HG02938 (cell line): Measurements from ENCODE around the gene HDAC4.
"Not testable (repeated sequence)": the region's sequence is repeated elsewhere in the genome, so short reads cannot be mapped to it uniquely, and the experiment has no call there.

ENCODE experiments used
- ATAC-seq: cut with Tn5 transposase; IDR thresholded peaks from one replicate; pipeline ENCODE4 v1.9.1; 2021; ENCODE audit warnings: mild to moderate bottlenecking, moderate library complexity; ENCODE audit not compliant: unreplicated experiment

Gene HDAC4

DNA sequence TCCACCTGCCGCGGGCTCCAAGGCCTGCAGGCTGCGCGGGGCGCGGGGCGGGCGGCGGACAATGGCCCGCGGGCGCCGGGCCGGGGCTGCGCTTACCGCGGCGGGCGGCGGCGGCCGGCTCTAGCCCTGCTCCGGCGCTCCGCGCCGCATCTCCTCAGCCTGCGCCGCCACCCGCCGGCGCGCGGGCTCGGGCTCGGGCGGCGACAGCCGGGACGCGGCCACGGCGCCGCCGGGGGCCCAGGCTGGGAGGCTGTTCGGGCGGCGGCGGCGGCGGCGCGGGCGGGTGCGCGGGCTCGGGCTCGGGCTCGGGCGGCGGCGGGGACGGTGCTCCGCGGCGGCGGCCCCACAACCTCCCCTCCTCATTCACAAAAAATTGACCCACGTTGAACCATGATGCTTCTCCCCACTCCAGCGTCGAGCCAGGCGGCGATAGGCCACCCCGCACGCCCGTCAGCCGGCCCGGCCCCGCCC lies at the start of gene HDAC4:
TSS of gene HDAC4 (minus strand) at position 425 of the 471 bp plus-strand sequence. CDS start 48,321 bp downstream, outside the sequence.
- peak; percentile 6 for ATAC-seq

DNA sequence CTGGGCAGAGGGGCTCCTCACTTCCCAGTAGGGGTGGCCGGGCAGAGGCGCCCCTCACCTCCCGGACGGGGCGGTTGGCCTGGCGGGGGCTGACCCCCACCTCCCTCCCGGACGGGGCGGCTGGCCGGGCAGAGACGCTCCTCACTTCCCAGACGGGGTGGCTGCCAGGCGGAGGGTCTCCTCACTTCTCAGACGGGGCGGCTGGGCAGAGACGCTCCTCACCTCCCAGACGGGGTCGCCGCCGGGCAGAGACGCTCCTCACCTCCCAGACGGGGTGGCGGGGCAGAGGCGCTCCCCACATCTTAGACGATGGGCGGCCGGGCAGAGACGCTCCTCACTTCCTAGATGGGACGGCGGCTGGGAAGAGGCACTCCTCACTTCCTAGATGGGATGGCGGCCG lies 48.6 kb upstream of the HDAC4 start:
- not testable (repeated sequence) for ATAC-seq

DNA sequence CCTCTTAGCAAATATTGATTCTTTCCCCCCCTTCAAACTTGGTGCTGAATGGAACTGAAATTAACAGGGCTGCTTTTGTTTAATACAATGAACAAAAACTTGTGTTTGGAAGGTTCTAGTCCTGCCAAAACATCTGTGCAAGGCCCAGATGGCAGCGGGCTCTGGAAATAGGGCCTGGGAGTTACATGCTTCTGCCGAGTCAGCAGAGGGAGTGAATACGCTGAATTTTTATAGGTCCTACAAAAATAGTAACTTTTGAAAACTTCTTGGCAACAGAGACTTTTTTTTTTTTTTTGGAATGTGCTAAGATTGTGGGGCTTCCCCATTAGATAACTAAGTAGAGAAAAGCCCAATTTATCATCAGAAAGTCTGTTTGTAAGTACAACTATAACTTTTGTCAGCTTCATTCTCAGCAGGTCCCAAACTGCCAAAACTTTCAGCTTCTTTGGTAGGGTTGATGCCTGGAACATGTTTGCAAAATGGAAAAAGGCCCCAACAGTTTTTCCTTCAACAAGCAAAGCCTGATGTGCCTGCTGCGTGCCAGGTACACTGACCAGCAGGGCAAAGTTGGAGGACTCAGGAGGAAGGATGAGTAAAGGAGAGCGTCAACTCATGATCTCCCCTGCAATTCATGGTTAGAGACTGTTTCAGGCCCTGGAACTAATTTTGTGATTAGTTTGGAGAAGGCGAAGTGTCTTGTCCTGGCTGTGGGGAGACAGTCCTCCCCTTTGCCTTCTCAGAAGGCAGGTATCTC lies 45.1 kb upstream of the HDAC4 start:
- ATAC-seq, result no peak

DNA sequence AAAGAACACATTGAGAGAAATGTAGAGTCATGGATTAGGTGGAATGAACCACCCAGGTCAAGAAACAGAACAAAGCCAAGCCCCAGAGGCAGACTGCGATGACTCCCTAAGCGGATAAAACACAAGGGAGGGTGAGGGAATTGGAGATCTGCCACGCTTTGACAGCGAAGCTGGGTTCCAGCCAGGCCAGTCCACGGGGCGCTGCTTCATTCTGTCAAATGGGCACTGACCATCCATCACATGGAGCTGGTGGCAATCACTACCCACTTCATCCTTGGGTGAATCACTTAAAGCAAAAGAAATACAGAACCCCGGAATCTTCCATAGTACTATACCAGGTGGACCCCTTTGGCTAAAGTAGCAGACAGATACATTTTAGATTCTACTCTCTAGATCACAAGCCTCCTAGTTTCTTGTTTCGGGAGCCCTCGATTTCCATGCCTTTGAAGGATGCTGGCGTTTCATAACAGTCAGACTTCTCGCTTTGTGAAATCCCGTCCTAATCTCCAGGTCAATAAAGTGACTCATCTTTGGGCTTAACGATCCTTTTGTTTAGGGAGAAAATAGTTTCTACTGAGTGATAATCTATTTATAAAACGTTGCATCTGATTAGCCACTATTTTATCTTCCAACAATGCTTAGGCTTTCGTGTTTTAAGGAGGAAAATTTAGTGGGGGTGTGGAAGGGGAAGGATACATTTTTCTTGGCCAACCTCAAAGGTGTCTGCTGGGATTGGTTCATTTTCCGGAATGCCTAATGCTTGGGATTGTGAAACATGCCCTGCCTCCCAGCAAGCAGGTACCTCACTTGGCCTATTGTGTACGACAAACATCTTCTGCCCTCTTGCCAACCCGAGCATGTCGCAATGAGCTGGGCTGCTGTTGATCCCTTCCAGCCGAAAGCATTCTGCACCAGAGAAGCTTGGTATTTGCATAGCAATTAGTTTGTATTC lies 44.1 kb upstream of the HDAC4 start:
- ATAC-seq, result no peak

DNA sequence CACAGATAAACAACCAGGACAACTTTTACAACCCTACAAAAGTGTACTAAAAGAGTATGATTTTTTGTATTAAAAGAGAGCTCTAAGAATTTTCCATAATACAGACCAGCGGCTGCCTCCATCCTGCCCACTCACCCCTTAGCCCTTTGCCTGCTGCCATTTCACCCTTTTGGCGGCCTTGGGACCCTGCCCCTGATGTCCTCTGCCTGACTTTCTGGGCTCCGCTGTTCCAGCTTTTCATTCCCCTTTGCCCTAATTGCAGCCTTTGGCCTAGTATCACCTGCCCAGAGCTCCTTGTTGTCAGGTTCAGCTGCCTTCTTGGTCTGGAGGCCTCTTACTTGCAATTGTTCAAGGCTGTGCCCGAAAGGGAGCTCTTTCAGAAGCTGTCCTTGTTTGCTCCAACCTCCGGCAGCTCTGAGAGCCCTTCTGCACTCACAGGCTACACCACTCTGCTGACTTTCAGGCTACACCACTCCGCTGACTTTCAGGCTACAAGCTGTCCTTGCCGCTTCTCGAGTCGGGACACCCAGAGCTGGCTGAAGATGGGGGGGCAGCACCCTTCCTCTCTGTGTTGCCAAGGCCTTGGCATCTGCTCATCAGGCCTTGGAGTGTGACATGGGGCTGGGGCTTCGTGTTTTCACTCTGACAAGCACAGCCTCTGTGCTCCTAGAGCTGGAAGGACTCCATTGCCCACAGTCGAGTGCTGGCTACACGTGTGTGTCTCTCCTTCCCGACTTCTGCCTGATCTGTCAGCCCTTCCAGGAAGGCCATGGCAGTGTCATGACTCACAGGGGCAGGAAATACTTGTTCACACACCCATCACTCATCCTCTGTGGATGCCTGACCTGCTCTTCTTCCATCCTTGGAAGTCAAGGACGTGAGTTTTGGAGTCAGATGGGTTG lies 43.1 kb upstream of the HDAC4 start:
- no peak for ATAC-seq

DNA sequence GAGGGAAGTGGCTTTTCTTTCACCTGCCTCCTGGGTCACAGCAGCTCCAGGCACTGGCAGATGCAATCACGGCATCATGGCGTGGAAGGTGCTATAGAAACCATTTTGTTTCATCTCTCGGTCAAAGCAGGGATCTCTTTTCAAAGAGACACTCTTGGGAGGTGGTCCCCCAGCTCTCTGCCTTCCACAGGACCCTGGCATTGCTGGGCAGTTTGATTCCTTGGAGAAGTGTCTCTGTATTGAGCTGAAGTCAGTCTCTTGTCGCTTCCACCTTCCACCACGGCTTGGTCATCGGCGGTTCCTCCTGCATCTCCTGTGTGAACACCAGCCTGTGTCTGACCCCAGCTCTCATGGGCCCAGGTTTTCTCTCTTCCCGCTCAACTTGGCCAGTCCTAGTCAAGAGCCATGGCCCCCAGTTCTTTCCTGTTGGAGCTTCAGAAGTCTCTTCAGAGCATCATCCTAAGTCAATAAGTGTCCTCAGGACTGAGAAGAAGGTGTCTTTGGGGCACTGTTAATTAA lies 42.3 kb upstream of the HDAC4 start:
- no peak for ATAC-seq

DNA sequence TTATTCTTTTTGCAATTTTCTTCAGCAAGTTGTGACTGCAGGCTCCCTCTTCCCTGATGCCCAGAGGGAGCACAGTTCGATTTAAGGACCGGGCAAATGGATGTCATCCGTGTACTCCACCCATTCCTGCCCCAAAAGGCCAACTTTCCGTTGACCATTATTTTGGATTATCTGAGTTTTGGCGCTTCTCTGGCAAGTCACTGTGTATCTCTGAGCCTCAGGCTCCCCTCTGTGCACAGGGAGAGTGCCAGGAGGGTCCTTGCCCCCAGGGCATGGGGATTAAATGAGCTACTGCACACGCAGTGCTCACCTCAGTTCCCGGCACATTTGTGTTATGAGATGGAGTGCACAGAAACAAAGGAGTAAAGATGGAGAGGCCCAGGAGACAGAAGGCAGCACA lies 41.4 kb upstream of the HDAC4 start:
- ATAC-seq, result no peak

DNA sequence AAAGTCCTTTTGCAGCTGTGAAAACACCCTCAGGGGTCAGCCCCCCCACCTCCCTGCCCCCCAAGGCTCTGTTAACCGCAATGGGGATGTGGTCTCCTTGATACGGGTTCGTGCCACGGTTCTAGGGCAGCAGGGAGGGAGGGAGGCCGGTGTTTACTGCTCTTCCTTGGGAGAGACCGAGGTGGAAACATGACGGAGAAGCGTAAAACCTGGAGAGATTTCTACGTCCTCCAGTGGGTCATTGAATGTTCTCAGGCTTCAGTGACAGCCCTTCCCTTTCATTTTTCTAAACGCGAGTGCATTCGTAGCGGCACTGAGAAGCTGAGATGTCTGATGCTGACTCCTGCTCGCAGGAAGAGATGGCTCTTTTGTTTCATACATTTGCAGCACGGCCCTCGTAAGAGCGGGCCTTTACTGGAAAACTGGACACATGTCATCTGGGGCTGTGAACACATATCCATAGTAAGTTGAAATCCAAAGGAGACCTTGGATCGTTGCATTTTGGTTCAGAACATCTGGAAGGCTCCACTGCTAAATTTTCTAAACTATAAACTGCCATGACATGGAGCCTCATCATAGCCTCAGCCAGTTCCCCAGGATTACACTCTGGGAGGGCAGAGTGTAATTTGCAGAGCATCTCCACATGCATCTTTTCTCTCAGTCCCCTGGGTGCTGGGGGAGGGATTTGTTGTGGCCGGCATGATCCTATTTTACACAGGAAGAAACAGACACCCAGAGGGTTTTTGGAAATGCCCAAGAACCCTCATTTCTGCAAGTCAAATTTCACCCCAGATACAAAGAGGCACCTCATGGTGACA lies 40.6 kb upstream of the HDAC4 start:
- ATAC-seq, result no peak

DNA sequence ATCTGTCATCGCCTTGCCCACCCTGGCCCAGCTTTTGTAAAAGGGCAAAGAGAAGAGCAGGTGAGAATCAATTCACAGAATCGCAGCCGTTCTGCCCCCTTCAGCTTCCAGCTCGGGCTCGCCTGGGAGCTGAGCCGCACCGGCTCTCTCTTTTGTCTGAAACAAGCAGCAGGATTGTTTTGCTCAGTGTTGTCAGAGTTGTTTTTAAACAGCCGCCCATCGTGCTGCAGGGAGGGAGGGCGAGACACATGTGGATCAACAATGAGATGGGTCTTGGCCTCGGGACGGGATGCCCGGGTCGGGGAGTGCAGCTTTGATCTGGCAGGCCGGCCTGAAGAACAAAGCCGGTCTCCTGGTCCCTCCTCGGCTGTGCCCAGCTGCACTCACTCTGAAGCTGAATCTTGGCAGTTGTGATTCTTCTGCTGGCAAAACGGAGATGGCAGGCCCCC lies 39.7 kb upstream of the HDAC4 start:
- no peak for ATAC-seq

DNA sequence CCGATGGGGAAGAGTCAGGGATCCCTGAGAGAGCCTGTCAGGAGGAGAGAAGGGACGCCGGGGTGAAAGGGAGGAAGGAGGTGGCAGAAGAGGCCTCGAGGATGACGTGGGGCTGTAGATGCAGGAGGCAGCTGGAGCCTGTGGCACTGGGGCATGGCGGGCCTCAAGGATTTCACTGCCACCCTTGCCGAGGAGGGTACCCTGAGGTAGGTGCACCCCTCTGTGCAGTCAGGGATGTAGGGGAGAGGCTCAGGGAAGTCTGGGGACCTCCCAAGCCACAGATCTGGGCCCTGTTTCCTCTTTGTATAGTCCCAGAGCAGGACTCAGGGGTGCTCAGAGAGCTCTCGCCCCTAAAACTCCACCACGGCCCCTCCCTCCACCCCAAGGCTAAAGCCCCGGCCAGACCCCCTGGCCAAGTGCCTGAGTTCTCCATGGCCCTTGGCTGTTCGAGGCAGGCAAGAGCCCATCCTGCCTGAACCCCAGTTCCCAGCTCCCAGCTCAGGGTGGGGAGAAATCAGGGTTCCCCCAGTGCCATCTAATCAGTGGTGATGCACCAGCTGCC lies 39.0 kb upstream of the HDAC4 start:
- no peak for ATAC-seq

DNA sequence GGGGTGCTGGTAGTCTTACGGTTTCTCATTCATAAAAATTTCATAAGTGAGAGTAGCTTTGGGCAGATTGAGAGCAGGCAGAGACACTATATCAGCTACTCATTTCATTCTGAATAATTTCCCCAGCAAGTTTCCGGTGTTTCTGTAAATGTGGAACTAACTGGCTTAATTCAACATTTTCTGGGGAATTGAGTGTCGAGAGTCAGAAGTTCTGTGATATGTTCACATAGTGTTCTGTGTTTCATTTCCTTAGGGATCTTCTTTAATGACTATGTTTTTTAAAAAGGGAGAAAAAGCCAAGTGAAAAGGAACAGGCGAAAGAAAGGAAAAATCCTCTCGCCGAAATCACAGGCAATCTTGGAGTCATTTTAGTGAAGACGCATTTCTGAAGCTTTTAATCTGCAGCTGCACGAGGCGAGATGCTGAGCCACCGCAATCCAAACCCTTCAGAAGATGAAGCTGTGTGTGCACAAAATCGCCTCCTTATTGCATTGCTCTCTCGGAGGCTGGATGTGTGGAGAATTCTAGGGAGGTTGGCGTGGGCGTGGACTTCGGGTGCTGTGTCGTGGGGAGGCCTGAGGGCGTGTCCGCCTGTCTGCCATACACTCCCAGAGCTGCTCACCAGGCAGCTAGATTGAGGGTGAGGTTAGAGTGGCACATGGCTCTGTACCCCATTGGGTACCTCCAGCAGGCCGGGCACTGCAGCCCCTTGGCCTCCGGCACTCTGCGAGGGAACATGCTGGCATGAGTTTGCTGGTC lies 38.4 kb upstream of the HDAC4 start:
- ATAC-seq, result no peak

DNA sequence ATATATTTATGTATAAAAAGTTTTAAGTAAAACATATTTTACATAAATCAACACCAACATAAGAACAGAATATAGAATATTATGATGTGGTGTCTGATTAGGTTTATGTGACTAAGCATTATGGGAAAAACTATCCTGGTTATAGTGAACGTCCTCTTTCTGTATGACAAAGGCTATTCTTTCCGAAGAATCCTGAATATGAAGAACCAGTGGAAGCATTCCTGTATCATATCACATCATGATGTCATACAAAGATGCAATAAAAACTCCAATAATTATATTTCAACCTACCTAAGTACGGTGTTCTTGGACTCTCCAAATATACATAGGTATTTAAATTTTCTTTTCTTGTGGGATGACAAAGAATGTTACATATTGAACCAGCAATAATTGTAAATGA lies 37.5 kb upstream of the HDAC4 start:
- ATAC-seq, result no peak

DNA sequence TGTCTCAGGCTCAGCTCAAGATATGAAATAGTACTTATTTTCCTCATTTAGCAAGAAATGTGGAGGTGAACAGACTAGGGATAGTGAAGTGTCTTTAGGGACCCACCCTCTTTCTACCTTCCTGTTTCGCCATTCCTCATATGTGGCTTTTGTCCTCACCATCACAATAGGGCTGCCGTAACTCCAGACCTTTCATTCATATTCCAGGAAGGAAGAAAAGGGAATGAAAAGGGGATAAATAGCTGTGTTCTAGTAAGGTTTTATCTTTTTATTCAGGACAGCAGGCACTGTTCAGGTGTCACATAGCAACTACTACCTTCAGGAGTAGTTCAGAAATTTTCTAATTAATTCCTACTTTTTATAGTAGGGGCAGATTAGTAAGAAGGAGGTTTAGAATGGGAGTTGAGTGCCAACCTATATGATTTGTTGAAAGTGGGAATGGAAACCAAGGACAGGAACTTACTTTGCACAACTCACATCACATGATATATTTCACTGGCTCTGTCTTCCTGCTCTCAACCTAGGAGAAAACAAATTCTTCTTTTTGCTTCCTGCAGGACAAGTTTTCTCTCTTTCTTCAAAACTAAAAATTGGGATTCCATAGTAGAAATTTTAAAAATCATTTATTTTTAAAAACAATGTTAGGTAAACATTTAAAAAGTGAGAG lies 36.0 kb upstream of the HDAC4 start:
- ATAC-seq, result no peak

DNA sequence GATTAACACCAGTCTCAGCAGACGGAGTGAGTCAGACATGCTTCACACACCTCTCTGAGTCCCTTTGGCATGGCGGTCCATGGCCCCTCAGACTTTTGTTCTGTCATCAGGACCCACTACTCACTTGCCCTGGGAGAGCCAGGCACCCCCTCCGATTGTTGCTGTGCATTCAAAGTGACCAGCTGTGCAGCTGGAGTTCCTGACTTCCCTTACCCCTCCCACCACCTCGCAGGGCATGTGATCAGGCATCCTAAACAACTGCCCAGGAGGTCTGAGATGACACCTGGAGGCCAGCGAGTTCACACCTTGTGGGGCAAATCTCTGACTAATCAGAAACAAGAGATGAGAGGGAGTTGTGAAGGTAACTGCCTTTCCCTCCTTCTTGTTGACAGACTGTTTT lies 35.3 kb upstream of the HDAC4 start:
- no peak for ATAC-seq

DNA sequence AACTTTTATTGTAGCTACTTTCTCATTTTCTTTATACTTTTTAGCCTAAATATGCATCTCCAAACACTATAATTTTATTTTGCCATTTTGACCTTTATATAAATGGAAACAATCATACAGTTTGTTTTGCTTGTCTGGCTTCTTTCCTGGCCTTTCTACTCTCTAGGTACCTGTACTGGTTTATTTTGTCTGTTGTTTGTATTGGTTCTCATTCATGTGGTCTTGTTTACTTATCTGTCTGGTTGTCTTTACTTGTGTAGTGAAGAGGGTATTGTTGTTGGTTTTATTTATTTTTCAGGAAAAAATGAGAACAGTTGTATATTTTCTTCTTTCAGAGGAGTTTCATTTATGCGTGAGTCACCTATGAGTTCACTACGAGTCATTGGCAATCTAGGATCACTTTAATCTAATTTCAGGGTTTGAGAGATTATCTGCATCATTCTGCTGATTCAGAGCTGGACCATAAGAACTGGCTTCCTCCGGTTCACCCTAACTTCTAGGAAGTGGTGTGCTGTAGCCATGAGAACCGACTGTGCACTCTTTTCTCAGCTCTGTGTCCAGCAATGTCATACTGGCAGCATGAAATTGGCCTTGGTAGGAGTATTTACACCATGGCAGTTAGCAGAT lies 33.1 kb upstream of the HDAC4 start:
- ATAC-seq, result no peak

DNA sequence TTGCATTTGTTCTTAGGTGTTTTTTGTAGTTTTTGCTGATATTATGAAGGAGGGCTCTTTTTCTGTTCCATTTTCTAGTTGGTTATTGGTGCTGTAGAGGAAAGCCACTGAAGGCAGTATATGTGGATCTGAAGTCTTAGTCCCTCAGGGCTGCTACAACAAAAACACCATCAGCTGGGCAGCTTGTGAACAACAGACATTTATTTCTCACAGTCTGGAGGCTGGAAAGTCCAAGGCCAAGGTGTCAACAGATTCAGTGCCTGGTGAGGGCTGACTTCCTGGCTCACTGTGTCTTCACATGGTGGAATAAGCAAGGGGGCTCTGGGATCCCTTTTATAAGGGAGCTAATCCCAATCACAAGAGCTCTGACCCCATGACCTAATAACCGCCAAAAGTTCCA lies 31.4 kb upstream of the HDAC4 start:
- no peak for ATAC-seq

DNA sequence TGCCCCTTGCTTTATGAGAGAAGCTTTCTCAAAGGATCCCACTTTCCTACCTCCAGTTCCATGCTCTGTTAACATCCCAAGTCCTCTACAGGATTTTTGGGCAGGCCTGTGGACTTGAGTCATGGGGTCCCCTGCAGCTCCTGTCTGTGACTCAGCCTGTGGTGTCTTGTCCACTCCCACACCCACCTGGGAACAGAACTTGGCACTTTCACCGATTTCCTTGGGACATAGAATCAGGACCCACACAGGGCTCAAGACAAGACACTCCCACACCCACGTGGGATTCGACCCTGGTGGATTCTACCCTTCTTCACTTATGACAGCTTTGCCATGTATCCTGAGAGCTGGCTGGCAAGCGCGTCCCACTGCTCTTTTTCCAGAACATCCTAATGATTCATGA lies 30.7 kb upstream of the HDAC4 start:
- no peak for ATAC-seq
